OCI-LY7 (cell line): ENCODE data around the gene RNF220.

Experiments used
- CTCF ChIP-seq: fragments of 200-600 bp; sonication (generic); conservative IDR thresholded peaks from 2 replicates; pipeline ENCODE4 v1.5.1; 2014; ENCODE audit warnings: mild to moderate bottlenecking, antibody characterized with exemption, low read length, moderate library complexity, mixed read lengths
- EZH2phosphoT487 ChIP-seq: fragments of 200-600 bp; sonication (generic); IDR thresholded peaks from 2 replicates; pipeline ENCODE4 v1.6.1; 2018; ENCODE audit warnings: low read depth, borderline replicate concordance, mild to moderate bottlenecking, mixed run types, antibody characterized with exemption, low read length, moderate library complexity, mixed read lengths

GRCh38 chr1:44606701-44607281, 201.7 kb downstream of the RNF220 start:
- no peak for TF ChIP-seq CTCF
- no peak for TF ChIP-seq EZH2phosphoT487
